GM21528 (cell line): ENCODE results near the gene JKAMP.

ENCODE experiments used
- ATAC-seq: cut with Tn5 transposase; IDR thresholded peaks from one replicate; pipeline ENCODE4 v1.9.1; 2021; ENCODE audit warnings: mild to moderate bottlenecking, moderate library complexity; ENCODE audit not compliant: unreplicated experiment, low FRiP score

Gene JKAMP

DNA sequence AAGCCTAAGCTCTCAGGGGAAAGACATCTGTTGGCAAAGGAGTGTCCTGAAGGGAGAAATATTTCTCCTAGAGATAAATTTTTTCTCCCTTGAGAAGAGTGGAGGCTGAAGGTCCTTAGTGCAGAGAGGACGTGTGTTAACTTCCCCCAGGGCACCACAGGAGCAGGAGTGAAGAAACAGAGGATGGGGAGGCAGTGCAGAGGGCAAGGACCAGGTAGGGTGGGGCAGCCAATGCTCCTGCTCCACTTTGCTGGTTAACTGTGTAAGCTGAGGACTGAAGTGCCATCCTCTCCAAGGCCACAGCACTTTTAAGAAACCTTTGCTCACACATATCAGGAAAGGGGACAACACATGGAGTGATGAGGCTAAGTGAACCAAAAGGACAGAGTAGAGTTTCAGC is 4.2 kb upstream of the JKAMP start:
- no peak for ATAC-seq

DNA sequence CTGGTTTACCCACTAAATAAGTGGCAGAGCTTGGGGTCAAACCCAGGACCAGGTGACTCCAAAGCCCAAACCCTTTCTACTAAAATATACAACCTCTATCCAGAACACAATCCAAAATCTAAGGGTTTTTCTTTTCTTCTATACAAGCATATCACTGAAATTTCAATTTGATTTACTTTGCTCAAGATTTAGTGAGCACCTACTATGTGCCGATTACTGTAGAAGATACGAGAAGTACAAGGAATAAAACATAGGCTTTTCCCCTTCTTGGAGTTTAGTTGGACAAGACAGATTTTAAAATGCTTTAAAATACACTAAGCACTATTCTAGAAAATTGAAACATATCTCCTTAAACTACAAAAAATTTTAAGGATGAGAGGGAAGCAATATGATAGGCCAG is 2.9 kb upstream of the JKAMP start:
- ATAC-seq = no peak

DNA sequence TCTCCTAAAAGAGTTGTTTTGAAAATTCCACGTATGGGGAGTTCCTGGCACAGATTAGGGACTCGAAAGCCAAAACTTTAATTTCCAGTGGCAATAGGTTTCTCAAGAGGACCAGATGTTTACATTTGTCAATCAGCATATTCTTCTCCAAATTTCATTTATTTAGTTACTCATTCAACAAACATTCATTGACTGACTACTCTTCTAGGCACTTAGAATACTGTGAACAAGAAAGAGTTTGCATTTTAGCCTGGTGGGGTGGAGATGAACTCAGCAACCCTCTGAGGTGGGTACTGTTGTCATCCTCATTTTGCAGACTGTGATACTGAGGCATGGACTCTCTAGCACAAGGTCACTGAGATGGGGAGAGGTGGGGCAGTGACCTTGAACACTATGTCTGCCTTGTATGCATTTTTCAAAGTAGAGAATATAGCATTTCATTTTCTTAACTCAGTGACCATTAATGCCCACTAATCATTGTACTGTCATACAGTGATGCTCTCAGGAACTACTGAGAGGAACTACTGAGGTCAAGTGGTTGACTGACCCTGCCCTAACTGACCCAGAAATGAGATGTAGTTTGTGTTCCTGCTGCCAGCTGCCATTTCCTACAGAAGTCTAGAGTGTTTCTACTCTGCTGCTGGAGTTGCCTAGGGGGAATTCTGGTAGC is 2.3 kb upstream of the JKAMP start:
- no peak for ATAC-seq

DNA sequence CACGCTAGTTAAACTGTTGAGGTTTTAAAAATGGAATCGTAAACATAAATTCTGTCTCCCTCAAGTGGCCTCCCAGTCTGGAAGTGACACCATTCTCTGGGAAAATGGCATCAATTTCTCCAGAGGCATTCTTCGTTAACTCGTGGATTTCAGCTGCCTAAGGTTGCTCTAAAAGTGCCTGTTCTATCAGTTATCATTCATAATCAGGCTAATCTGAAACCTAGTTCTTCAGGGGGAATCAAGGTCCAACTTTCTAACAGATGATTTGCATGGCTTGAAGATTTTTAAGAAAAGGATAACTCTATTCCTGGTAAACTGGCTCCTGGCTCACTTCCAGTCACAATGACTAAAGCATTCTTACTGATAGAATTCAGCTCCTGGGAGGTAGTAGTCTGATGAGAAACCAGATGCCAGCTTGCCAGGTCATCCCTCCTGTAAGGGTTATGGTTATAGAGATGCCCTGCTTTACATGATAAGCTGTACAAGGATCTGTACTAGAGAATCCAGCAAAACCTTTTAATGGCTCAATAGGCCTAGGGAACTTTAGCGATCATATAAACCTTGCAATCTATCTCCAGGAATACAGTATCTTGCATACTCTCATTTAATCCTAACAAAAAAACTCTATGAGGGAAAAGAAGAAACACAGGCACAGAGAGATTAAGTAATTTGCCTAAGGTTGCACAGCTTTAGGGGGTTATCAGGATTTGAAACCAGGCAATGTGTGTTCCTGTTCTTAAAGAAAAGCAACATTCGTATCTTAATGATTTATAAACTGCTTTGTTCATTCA is 1.6 kb upstream of the JKAMP start:
- ATAC-seq = no peak

DNA sequence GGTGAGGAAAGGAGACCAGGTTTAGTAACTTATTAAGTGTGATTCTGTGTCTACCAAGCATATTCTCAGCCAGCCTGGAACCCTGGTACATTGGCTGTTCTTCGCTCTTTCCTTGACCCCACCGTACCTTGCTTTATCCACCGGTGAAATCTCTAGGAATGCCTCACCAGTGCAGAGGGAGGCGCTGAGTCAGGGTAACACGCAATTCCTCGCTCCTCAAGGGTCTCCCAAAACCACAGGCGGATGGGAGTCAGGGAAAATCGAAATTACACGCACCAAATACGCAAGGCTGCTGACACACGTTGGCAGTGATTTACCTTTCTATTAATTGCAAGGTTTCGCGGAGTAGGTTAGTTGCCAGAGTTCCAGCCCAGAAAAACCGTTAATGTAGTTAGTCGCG is 954 bp upstream of the JKAMP start:
- no peak for ATAC-seq

DNA sequence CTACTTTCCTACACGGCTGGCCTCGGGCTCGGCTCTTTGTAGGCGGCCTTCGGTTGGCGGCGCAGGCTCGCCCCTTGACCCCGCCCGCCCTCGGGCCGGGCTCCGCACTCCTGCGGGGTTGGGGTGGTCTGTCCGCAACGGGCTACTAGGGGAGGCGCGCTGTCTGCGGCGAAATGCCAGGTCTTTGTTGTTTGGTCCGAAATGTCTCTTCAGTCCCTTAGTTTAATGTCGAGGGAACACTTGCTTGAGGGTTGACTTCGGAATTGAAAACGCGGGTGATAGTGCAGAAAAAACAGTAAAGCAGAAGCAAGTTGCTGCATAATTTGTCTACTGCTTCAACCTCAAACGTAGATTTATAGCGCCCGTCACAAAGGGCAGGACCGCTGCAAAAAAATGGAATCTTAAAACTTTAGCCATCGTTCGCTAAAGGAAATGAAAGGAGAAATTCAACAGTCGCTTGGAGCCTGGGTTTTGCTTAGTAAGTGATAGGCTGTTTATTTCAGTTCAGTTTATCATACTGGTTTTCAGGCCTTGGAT is 390 bp downstream of the JKAMP start:
- peak; percentile 53 for ATAC-seq

DNA sequence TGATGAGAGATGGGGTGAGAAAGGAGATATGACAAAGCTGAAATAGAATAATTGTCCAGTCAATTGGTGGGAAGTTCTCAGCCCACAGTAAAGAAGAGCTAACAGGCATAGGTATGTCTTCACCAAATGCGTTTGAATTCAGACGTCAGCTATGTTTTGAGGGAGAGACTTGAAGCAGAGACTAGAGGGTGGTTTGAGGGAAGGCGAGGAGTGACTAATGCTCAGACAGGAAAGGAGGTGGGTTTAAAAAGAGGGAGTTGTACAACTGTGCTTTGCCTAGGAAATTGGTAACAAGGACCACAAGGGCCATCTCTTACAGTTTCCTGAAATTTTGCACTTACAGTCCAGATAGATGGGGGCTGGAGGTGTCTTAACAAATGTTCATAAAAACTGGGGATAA is 6.4 kb downstream of the JKAMP start:
- ATAC-seq = no peak

DNA sequence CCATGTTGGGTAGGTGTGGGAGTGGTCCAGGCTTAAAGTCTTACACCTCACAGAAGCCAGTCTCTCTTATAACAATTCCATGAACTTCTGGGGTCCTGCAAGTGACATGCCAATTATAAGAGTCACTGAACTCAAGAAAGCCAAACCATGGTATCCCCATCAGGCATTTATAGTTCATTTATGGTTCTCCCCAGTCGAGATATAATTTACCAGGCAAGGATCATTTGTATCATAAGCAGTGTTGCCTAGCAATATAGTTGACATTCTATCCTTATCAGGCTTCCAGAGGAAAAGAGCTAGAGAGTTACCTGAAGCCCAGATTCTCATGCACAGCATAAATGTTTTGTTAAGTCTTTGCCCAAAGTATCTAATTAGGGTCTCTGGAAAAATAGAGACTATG is 8.1 kb downstream of the JKAMP start:
- no peak for ATAC-seq

DNA sequence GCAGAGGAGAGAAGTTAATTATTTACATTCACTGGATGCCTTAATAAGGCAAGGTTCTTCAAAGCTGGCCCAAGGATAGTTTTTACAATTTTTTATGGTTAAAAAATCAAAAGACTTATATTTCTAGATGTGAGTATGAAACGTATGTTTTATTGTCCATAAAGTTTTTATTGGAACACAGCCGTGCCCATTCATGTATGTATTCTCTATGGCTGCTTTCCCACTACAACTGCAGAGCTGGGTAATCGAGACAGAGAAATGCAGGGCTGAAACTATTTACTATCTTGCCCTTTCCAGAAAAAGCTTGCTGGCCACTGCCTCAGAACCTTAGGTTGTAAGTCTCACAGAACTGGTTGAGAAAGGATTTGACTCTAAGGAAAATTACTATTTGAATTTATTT is 16.4 kb downstream of the JKAMP start:
- ATAC-seq = no peak

DNA sequence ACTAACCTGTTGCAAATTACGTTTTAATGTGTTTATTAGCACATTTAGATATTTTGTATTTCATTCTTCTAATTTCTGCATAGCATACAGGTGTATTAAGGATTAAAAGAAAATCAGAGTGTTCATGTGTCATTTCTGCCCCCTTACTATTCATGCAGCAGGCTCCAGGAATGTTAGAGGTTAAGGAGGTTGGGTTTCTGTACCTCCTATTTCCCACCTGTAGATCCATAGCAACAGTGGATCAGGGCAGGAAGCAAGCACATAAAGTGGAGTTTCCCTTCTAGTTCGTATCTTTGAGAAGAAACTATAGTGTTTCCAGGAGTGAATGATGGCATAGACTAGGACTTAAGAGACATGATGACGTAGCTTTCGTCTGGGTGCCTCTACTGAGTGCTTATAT is 18.9 kb downstream of the JKAMP start:
- no peak for ATAC-seq

DNA sequence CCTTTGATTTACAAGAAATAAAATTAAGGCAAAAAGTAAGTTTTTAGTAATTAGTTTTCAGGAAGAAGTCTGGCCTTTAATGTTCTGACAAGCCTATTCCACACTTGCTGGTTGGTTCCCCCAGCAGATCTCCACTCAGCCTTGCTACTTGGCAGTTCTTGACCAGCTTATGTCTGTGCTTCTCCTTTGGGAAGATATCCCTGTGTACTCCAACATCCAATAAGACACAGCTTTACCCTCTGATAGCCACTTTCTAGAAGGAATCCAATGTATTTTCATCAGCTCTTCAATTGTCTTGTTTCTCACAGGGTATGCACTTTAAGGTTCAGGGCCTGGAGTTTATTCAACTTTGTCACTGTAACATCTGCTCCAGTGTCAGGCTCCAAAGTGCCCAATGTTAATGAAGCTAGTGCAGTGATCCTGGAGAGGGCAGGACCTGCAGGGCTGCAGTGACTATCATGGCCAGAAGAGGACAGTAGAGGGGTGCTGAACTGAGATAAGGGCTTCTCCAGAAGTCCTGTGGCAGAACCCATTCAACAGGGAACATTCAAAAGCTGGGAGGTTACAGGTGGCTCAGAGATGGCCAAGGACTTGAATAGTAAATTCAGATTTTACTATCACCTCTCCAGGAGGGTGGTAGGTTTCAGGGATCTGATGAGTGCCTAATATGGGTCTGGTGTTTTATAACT is 22.9 kb downstream of the JKAMP start:
- peak; percentile 81 for ATAC-seq

DNA sequence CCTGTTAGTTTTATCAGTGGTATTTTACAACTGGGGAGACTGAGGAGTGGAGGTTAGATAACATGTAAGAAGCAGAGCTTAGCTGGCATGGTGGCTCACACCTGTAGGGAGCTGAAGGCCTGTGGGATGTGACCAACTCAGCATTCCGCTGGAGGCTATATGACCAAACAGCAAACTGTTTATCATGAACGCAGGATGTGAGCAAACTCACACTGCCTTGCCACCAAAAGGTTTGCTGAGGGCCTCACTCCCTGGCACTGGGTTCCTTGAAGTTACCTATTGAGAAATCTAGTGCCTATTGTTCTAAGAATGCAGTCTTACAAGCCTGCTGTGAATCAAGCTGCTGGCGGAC is 23.4 kb downstream of the JKAMP start:
- no peak for ATAC-seq

DNA sequence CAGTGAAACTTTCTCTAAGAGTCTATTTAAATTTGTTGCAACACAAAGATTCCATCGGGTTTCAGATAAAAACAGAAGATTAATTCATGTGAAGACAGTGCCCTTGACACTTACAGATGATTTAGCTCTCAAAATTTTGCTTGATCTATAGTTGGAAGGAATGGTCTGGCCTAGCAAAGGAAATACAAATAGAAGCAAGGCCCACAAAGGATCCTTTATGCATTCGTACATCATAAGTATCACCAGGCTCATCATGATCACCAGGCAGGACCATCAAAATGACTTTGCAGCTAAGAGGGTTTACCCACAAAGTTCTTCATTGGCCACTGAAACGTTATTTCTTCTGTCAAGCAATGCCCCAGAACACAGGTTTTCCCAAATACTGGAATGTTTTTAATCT is 24.8 kb downstream of the JKAMP start:
- no peak for ATAC-seq

DNA sequence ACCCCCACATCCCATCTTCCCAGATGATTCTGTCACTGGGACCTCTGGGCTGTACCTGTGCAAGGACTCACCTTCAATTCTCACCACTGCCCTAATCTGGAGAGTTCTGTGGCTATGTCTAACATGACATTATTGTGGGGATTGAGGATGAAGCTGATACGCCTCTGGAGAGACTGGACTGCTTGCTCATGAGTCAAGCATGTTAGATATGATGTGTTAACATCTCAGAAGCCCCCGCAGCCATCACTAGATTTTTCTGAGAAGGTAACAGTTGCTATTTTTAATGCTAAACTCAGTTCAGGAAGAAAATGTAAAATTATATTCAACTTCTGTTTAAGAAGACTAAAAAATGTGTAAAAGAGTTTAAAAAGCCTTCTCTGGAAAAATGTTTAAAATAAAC is 25.7 kb downstream of the JKAMP start:
- ATAC-seq = no peak

DNA sequence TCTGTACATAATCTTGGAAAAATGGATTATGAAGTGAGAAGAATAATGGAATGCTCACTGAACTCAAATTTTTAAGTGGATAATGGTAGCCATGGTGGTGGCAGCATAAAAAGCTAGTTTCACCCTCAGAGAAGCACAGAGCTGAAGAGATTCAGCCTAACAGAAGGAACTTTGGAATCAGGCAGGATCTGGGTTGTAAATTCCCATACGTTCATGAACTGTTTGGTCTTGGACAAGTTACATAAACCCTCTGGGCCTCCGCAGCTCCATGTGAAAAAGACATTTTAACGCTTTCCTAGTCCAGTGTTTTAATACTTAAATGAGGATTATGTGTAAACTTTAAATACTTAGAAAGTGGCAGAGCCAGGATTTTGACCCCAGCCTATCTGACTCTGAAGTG is 26.6 kb downstream of the JKAMP start:
- ATAC-seq = no peak

DNA sequence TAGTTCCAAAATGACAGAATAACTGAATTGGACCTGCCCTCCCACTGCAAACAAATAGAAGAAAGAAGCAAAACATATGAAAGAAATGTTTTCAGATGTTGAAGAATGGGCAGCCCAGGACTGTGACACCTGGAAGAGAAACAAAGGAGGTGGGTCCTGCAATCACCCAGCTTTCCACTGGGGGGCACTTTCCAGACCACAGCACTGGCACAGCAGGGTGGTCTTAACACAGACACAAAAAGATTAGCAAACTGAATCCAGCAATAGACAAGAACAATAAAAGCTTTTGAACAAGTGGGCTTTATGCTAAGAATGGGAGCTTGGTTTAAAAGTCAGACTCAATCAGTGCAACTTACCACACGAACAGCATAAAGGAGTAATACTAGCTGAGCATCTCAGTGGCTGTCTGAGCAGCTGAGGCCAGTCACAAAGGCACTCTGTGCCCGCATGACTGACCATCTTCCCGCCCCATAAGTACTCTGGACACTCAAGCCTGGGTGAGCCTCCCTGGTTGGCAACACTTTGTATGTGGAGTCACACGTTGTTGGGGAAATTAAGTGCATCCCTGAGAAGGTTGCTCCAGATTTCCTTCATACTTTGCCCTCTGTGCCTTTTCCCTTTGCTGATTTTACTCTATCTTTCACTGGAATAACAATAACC is 27.7 kb downstream of the JKAMP start:
- ATAC-seq = no peak

DNA sequence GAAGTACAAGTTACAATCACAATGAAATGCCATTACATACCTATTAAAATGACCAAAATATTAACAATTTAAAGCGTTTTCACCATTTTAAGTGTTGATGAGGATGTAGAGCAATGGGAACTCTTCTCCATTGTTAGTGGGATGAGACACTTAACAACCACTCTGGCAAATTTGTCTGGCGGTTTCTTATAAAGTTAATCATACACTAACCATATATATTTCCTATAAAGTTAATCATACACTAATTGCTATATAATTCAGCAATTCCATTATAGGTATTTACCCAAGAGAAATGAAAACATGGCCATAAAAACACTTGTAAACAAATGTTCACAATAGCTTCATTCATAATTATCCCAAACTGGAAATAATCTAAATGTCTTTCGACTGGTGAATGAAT is 35.9 kb downstream of the JKAMP start:
- no peak for ATAC-seq

DNA sequence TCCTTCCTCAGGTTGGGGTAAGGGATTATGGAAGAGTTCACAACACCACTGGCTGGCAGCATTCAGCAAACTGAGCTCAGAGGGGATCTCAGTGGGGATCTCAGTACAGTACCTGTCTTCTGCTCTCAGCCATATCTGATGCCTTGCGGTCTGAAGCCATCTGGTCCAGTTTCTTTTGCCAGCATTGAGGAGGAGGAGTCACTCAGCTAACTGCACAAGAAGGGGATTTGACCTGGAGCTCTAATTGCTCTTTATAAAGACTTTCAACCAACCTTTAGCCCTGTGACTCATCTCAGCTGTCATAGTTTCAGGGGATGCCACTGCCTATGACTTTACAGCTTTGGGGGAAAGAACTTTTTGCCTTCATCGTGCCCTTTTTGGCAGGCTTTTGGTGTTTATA is 44.9 kb downstream of the JKAMP start:
- ATAC-seq = no peak

DNA sequence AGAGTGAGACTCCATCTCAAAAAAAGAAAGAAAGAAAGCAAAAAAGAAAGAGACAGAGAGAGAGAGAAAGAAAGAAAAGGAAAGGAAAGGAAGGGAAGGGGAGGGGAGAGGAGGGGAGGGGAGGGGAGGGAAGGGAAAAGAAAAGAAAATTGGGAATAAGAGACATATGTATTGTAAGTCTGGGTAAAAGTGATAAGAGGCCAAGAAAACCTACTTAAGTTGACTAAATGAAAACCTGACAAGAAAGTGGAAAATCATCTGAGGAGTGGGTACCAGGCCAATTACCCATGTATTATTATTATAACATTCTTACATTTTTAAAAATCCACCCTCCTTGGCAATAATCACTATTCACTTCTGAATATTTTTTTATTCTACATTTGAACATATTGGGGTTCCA is 46.0 kb downstream of the JKAMP start:
- ATAC-seq = no peak

DNA sequence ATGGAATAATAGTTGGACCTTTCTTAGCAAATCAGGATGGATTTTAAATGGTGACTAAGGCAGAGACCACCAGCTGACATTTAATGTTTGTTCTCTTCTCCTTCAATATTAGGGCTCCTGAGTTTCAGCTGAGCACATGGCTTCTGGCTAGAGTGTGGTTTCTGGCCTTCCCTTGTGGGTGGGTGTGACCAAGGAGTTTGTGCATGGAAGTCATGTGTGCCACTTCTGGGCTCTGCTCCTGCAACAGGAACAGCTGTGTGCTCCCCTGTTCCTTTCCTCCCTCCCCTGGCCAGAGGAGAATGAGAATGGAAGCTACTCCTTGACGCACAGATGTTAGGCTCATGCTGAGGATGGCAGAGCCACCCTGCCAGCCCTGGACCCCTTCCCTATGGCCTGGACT is 48.1 kb downstream of the JKAMP start:
- no peak for ATAC-seq

DNA sequence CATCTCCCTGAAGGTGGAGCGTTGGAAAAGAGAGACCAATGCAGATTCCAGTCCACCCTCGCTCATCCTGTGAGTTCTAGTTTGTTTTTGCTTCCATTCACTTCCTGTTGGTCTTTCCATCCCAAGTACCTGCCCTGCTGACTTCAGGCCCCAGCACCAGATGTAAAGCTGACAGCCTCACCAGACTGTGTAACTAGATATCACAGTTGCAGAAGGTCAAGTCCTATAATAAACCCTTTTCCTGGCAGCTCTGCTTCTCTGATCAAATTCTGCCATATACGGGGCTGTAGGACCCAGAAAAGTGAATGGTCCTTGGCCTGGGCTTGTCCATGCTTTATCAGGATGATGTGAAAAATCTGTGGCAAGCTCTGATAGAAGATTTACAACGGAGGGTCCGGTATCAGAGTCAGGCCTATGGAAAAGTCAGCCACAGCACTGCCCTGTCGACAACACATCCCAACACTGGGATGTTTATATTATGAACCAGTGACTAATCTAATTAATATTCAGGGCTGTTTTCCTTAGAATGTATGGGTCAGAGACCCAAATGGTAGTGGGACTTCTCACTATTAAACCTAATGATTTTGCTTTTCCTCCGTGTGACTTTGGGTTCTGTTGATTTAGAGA is 50.2 kb downstream of the JKAMP start:
- no peak for ATAC-seq
